ENCODE results near the gene PLPP3.

DNA sequence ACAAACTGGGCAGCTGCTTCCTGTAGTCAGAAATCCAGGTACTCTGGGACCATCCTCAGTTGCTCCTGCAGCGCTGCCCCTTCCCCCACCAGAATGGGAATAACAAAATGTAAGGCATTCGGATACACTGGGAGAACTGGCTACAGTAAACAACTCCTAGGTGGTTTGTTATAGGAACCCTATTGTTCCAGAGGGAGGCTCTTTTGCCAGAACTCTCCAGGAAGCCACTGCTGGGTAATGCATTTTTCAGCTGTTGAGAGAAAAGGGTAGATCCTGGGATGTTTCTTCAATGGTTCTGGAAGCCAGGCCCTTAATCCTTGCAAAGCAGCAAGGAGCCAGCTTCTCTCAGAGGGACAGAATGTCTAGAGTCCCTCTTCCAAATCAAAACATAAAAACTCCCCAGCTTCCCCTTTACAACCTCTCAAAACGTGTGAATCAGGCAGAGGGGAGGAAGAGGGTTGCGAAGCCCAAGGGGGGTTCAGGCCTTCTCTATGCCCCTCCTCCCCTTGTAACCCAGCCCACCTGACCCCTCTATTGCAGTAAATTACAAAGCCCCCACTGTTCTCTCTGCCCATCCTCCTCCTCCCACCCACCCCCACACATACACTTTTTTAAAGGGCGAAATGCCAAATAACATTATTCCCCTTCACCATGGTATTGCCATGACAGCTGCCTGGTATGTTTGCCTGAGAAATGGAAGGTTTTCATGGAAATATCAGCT lies 29.1 kb downstream of the PLPP3 start:
- TF ChIP-seq, protein P1, sequence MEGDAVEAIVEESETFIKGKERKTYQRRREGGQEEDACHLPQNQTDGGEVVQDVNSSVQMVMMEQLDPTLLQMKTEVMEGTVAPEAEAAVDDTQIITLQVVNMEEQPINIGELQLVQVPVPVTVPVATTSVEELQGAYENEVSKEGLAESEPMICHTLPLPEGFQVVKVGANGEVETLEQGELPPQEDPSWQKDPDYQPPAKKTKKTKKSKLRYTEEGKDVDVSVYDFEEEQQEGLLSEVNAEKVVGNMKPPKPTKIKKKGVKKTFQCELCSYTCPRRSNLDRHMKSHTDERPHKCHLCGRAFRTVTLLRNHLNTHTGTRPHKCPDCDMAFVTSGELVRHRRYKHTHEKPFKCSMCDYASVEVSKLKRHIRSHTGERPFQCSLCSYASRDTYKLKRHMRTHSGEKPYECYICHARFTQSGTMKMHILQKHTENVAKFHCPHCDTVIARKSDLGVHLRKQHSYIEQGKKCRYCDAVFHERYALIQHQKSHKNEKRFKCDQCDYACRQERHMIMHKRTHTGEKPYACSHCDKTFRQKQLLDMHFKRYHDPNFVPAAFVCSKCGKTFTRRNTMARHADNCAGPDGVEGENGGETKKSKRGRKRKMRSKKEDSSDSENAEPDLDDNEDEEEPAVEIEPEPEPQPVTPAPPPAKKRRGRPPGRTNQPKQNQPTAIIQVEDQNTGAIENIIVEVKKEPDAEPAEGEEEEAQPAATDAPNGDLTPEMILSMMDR (IDR thresholded peaks at IDR 0.05): no peak
- TF ChIP-seq POLR2A (IDR thresholded peaks at IDR 0.05; ENCODE audit: low read depth): no peak
- no peak for TF ChIP-seq POLR2AphosphoS5 (IDR thresholded peaks at IDR 0.05)
- TF ChIP-seq EP300 (IDR thresholded peaks at IDR 0.05): no peak
